Transverse colon (tissue), 4 donors: ENCODE data around the gene IL17C.

Experiments
- EP300 ChIP-seq: sonication (generic); formaldehyde crosslinking; IDR thresholded peaks from one replicate; pipeline ENCODE4 v1.6.1; 2017; ENCODE audit warnings: antibody characterized with exemption, low read depth
- POLR2A ChIP-seq: fragments of 450-650 bp; IDR thresholded peaks from one replicate; pipeline ENCODE4 v1.6.1; 2016; ENCODE audit warnings: antibody characterized with exemption, mild to moderate bottlenecking, moderate library complexity
- POLR2AphosphoS5 ChIP-seq, 3 donors: sonication (generic); formaldehyde crosslinking; IDR thresholded peaks; one replicate each; pipeline ENCODE4 v1.6.1; 2016; ENCODE audit warnings: antibody characterized with exemption in 3 of 3
- TF ChIP-seq, protein P1 (sequence below), 5 experiments: fragments of 200-600 bp in 3 of 5; fragments of 450-650 bp in 2 of 5; sonication (generic) in 3 of 5; IDR thresholded peaks; 1 replicate in 2 of 5; 2 replicates in 3 of 5; pipeline ENCODE4 v1.5.1; 2016 to 2017; ENCODE audit warnings: antibody characterized with exemption in 5 of 5, inconsistent platforms in 3 of 5, mild to moderate bottlenecking in 2 of 5, moderate library complexity in 1 of 5

DNA sequence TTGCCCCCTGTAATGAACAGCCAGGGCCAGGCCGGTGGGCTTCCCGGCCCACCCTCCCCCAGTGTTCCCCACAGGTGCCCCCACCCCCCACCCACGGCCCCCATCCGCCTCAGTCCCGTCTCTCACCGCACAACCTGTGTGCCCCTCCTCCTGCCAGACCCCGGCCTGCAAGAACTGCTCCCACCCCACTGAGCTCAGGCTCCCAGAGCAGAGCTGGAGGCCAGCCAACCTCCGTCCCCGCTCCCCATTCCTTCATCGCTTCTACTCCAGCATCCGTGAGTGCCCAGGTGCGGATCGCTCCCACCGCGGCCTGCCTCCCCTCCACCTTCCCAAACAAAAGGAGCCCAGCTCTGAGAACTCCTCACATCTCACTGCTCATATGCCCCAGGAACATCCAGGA is 20.3 kb downstream of the IL17C start:
- TF ChIP-seq POLR2A: no peak
- TF ChIP-seq, protein P1, sequence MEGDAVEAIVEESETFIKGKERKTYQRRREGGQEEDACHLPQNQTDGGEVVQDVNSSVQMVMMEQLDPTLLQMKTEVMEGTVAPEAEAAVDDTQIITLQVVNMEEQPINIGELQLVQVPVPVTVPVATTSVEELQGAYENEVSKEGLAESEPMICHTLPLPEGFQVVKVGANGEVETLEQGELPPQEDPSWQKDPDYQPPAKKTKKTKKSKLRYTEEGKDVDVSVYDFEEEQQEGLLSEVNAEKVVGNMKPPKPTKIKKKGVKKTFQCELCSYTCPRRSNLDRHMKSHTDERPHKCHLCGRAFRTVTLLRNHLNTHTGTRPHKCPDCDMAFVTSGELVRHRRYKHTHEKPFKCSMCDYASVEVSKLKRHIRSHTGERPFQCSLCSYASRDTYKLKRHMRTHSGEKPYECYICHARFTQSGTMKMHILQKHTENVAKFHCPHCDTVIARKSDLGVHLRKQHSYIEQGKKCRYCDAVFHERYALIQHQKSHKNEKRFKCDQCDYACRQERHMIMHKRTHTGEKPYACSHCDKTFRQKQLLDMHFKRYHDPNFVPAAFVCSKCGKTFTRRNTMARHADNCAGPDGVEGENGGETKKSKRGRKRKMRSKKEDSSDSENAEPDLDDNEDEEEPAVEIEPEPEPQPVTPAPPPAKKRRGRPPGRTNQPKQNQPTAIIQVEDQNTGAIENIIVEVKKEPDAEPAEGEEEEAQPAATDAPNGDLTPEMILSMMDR (IDR thresholded peaks at IDR 0.05): no peak
- no peak for TF ChIP-seq EP300
- TF ChIP-seq POLR2AphosphoS5 (IDR thresholded peaks at IDR 0.05): no peak
